Stimulated activated CD4-positive, alpha-beta T cell treated with anti-CD3 and anti-CD28 coated beads, Interleukin-12 subunit alpha, Interleukin-12 subunit beta, amount 100 ng/mL, for 48 hours (primary cell): Measurements from ENCODE around the gene KLHL6.
"Not testable (repeated sequence)": the region's sequence is repeated elsewhere in the genome, so short reads cannot be mapped to it uniquely, and the experiment has no call there.

ENCODE experiments used
- DNase-seq, 3 donors: peaks; one replicate each; pipeline ENCODE4 v3.0.0-alpha.2; 2020; ENCODE audit warnings: low read depth in 2 of 3, low spot score in 1 of 3

KLHL6 gene

GRCh38 chr3:183533412-183534132, 21.9 kb downstream of the KLHL6 start:
- no peak for DNase-seq

- DNase-seq = no peak
Measured at GRCh38 chr3:183532620-183533411, 22.7 kb downstream of the KLHL6 start.

GRCh38 chr3:183529717-183530116, 25.8 kb downstream of the KLHL6 start:
- no peak for DNase-seq

- no peak for DNase-seq
Measured at GRCh38 chr3:183529185-183529584, 26.3 kb downstream of the KLHL6 start.

- not testable (repeated sequence) for DNase-seq
Measured at GRCh38 chr3:183528758-183529157, 26.7 kb downstream of the KLHL6 start.

GRCh38 chr3:183527428-183528379, 27.8 kb downstream of the KLHL6 start:
- no peak for DNase-seq

- DNase-seq = no peak
Measured at GRCh38 chr3:183526838-183527427, 28.6 kb downstream of the KLHL6 start.

GRCh38 chr3:183524476-183524875, 31.0 kb downstream of the KLHL6 start:
- DNase-seq = no peak

- DNase-seq = not testable (repeated sequence)
Measured at GRCh38 chr3:183520741-183521556, 34.6 kb downstream of the KLHL6 start.

- DNase-seq = not testable (repeated sequence)
Measured at GRCh38 chr3:183520295-183520694, 35.2 kb downstream of the KLHL6 start.

GRCh38 chr3:183519891-183520290, 35.6 kb downstream of the KLHL6 start:
- DNase-seq = no peak

GRCh38 chr3:183518491-183519251, 36.8 kb downstream of the KLHL6 start:
- DNase-seq = no peak

GRCh38 chr3:183517607-183518006, 37.9 kb downstream of the KLHL6 start:
- no peak for DNase-seq

- peak in 2 of 3 donors; percentile 29 to 41 for DNase-seq
Measured at GRCh38 chr3:183515968-183516851, 39.3 kb downstream of the KLHL6 start.

GRCh38 chr3:183514021-183514420, 41.5 kb downstream of the KLHL6 start:
- no peak for DNase-seq

GRCh38 chr3:183513046-183513706, 42.3 kb downstream of the KLHL6 start:
- peak in 1 of 3 donors; percentile 25 for DNase-seq

- DNase-seq = not testable (repeated sequence)
Measured at GRCh38 chr3:183511286-183512131, 44.0 kb downstream of the KLHL6 start.
